Loucy (cell line): ENCODE results near the gene PTPRK.
A peak's percentile ranks its signal among the peaks of the same experiment; 100 is the strongest.

Experiments used
- H2AFZ ChIP-seq: fragments of 200-600 bp; sonication (generic); 2 replicates; pipeline ENCODE4 v1.6.0; 2016; ENCODE audit warnings: antibody characterized with exemption, mild to moderate bottlenecking, low read length, moderate library complexity
- H3F3A ChIP-seq: fragments of 200-600 bp; 2 replicates; pipeline ENCODE4 v1.6.0; 2016; ENCODE audit warnings: antibody characterized with exemption, low read depth, mild to moderate bottlenecking
- H3K27me3 ChIP-seq: fragments of 200-600 bp; sonication (generic); 2 replicates; pipeline ENCODE4 v1.6.1; 2014; ENCODE audit warnings: low read length, mild to moderate bottlenecking; ENCODE audit not compliant: insufficient read depth, poor library complexity, severe bottlenecking
- H3K36me3 ChIP-seq: fragments of 200-600 bp; sonication (generic); 2 replicates; pipeline ENCODE4 v1.6.1; 2016; ENCODE audit warnings: low read length; ENCODE audit not compliant: insufficient read depth
- H3K4me1 ChIP-seq: fragments of 200-600 bp; sonication (generic); 2 replicates; pipeline ENCODE4 v1.5.1; 2014; ENCODE audit warnings: low read length, mild to moderate bottlenecking; ENCODE audit not compliant: insufficient read depth, poor library complexity, severe bottlenecking
- H3K4me2 ChIP-seq: fragments of 200-600 bp; sonication (generic); 2 replicates; pipeline ENCODE4 v1.6.0; 2014; ENCODE audit warnings: antibody characterized with exemption, low read length, low read depth, mild to moderate bottlenecking; ENCODE audit not compliant: poor library complexity, severe bottlenecking
- H3K4me3 ChIP-seq: fragments of 200-600 bp; sonication (generic); 2 replicates; pipeline ENCODE4 v1.5.1; 2014; ENCODE audit warnings: low read length, mild to moderate bottlenecking, mixed read lengths; ENCODE audit not compliant: poor library complexity, severe bottlenecking
- H3K79me2 ChIP-seq: fragments of 200-600 bp; sonication (generic); 2 replicates; pipeline ENCODE4 v1.6.1; 2014; ENCODE audit warnings: low read length; ENCODE audit not compliant: insufficient read depth
- H3K9ac ChIP-seq: fragments of 200-600 bp; sonication (generic); 2 replicates; pipeline ENCODE4 v1.6.0; 2014; ENCODE audit warnings: mild to moderate bottlenecking, low read depth, low read length, moderate library complexity; ENCODE audit not compliant: poor library complexity, severe bottlenecking
- H3K9me2 ChIP-seq: fragments of 200-600 bp; sonication (generic); replicated peaks from 2 replicates; pipeline ENCODE4 v1.6.1; 2016; ENCODE audit warnings: low read depth, low read length, mixed read lengths
- H3K9me3 ChIP-seq: fragments of 200-600 bp; sonication (generic); 2 replicates; pipeline ENCODE4 v1.6.1; 2014; ENCODE audit warnings: mild to moderate bottlenecking, antibody characterized with exemption, low read length, low read depth; ENCODE audit not compliant: insufficient read depth
- H4K20me1 ChIP-seq: fragments of 200-600 bp; sonication (generic); 2 replicates; pipeline ENCODE4 v1.6.0; 2014; ENCODE audit warnings: antibody characterized with exemption, low read length, mild to moderate bottlenecking; ENCODE audit not compliant: insufficient read depth, poor library complexity, severe bottlenecking
- CTCF ChIP-seq: fragments of 200-600 bp; sonication (generic); conservative IDR thresholded peaks from 2 replicates; pipeline ENCODE4 v1.5.1; 2014; ENCODE audit warnings: mild to moderate bottlenecking, antibody characterized with exemption, low read length
- EZH2phosphoT487 ChIP-seq: fragments of 200-600 bp; IDR thresholded peaks from 2 replicates; pipeline ENCODE4 v1.6.1; 2018; ENCODE audit warnings: antibody characterized with exemption, mild to moderate bottlenecking, moderate library complexity, borderline replicate concordance

The PTPRK gene

GRCh38 chr6:127952176-127952575, 568.2 kb downstream of the PTPRK start:
- Histone ChIP-seq H3F3A (no peaks in the 10 kb centered on the region), H2AFZ (no peak overlapping the region), H3K4me2 (peak overlapping the region; percentile 43), H3K27me3 (no peaks in the 10 kb centered on the region), H3K9me2 (no peaks in the 10 kb centered on the region), H4K20me1 (no peaks in the 10 kb centered on the region), H3K79me2 (no peaks in the 10 kb centered on the region), H3K9ac (no peak overlapping the region), H3K4me3 (no peak overlapping the region), H3K36me3 (no peaks in the 10 kb centered on the region), H3K9me3 (0 out of 2 replicates have a peak, but pooled peaks cover under 1% of the 10 kb centered on the region), H3K4me1 (peaks cover 39% of the 10 kb centered on the region)
- no peak for TF ChIP-seq CTCF
- no peak for TF ChIP-seq EZH2phosphoT487

GRCh38 chr6:127951172-127951917, 569.1 kb downstream of the PTPRK start:
- H3K4me1 ChIP-seq = peaks cover 39% of the 10 kb centered on the region
- no peaks in the 10 kb centered on the region for H3K36me3 ChIP-seq
- no peaks in the 10 kb centered on the region for H3K79me2 ChIP-seq
- H2AFZ ChIP-seq = peak overlapping the region; percentile 3; the same call in 1 of the 2 replicates
- peak overlapping the region; percentile 43 for H3K4me2 ChIP-seq
- TF ChIP-seq CTCF (no peak), EZH2phosphoT487 (peak; percentile 52; the same call in 1 of the 2 replicates)
- H3K27me3 ChIP-seq = no peaks in the 10 kb centered on the region
- peaks cover 9% of the 10 kb centered on the region; the same call in 1 of the 2 replicates for H3K9me3 ChIP-seq
- no peaks in the 10 kb centered on the region for H3K9me2 ChIP-seq
- H4K20me1 ChIP-seq = no peaks in the 10 kb centered on the region
- H3F3A ChIP-seq = no peaks in the 10 kb centered on the region
- H3K4me3 ChIP-seq = peak overlapping the region; percentile 13
- no peak overlapping the region for H3K9ac ChIP-seq

- H4K20me1 ChIP-seq = no peaks in the 10 kb centered on the region
- no peaks in the 10 kb centered on the region for H3F3A ChIP-seq
- TF ChIP-seq EZH2phosphoT487 (no peak), CTCF (no peak)
- H3K79me2 ChIP-seq = no peaks in the 10 kb centered on the region
- 0 out of 2 replicates have a peak overlapping the region, but pooled peaks have one; percentile 3 for H2AFZ ChIP-seq
- H3K4me1 ChIP-seq = peaks cover 39% of the 10 kb centered on the region
- H3K36me3 ChIP-seq = no peaks in the 10 kb centered on the region
- H3K27me3 ChIP-seq = no peaks in the 10 kb centered on the region
- H3K9me3 ChIP-seq = peaks cover 9% of the 10 kb centered on the region; the same call in 1 of the 2 replicates
- H3K9ac ChIP-seq = no peak overlapping the region
- no peaks in the 10 kb centered on the region for H3K9me2 ChIP-seq
- peak overlapping the region; percentile 13 for H3K4me3 ChIP-seq
- H3K4me2 ChIP-seq = peak overlapping the region; percentile 43
Observed at GRCh38 chr6:127950566-127951145, 569.7 kb downstream of the PTPRK start.
